Skeletal muscle cell (primary cell): ENCODE measurements around the gene KIF17.
"Not testable (repeated sequence)": the region's sequence is repeated elsewhere in the genome, so short reads cannot be mapped to it uniquely, and the experiment has no call there.

ENCODE experiments used
- DNase-seq: peaks from one replicate; pipeline ENCODE4 v3.0.0-alpha.2; 2010; ENCODE audit warnings: low read depth
- H3K4me3 ChIP-seq: 2 replicates; pipeline ENCODE4 v1.5.1; 2011; ENCODE audit warnings: low read depth, mild to moderate bottlenecking, control low read depth, low read length, moderate library complexity

KIF17 gene

GRCh38 chr1:20696397-20697333, 21.1 kb downstream of the KIF17 start:
- H3K4me3 ChIP-seq: peak overlapping the region; percentile 59
- DNase-seq: peak; percentile 73

- no peak for DNase-seq
- no peak overlapping the region for H3K4me3 ChIP-seq
Observed at GRCh38 chr1:20695515-20695914, 22.3 kb downstream of the KIF17 start.

- DNase-seq: no peak
- no peak overlapping the region for H3K4me3 ChIP-seq
Observed at GRCh38 chr1:20693623-20694022, 24.2 kb downstream of the KIF17 start.

- H3K4me3 ChIP-seq: no peak overlapping the region
- no peak for DNase-seq
Observed at GRCh38 chr1:20691872-20692271, 25.9 kb downstream of the KIF17 start.

- no peak for DNase-seq
- H3K4me3 ChIP-seq: no peak overlapping the region
Observed at GRCh38 chr1:20689645-20690056, 28.2 kb downstream of the KIF17 start.

GRCh38 chr1:20686883-20687725, 30.7 kb downstream of the KIF17 start:
- no peak overlapping the region for H3K4me3 ChIP-seq
- DNase-seq: no peak

- no peak overlapping the region for H3K4me3 ChIP-seq
- DNase-seq: no peak
Observed at GRCh38 chr1:20685741-20686140, 32.1 kb downstream of the KIF17 start.

- no peak for DNase-seq
Observed at GRCh38 chr1:20685099-20685662, 32.6 kb downstream of the KIF17 start.

GRCh38 chr1:20684651-20685050, 33.2 kb downstream of the KIF17 start:
- no peak for DNase-seq
- no peak overlapping the region for H3K4me3 ChIP-seq

More at GRCh38 chr1:20685099-20685662, 32.6 kb downstream of the KIF17 start:
- no peak overlapping the region for H3K4me3 ChIP-seq

GRCh38 chr1:20684050-20684620, 33.7 kb downstream of the KIF17 start:
- no peak overlapping the region for H3K4me3 ChIP-seq
- DNase-seq: no peak

GRCh38 chr1:20683614-20684013, 34.2 kb downstream of the KIF17 start:
- no peak for DNase-seq
- no peak overlapping the region for H3K4me3 ChIP-seq

- DNase-seq: no peak
- H3K4me3 ChIP-seq: no peak overlapping the region
Observed at GRCh38 chr1:20682571-20683236, 35.1 kb downstream of the KIF17 start.

- no peak overlapping the region for H3K4me3 ChIP-seq
- DNase-seq: no peak
Observed at GRCh38 chr1:20681999-20682398, 35.8 kb downstream of the KIF17 start.

- H3K4me3 ChIP-seq: no peak overlapping the region
- no peak for DNase-seq
Observed at GRCh38 chr1:20680269-20680668, 37.5 kb downstream of the KIF17 start.

- no peak for DNase-seq
- no peak overlapping the region for H3K4me3 ChIP-seq
Observed at GRCh38 chr1:20678599-20678998, 39.2 kb downstream of the KIF17 start.

- not testable (repeated sequence) for DNase-seq, H3K4me3 ChIP-seq
Observed at GRCh38 chr1:20673626-20674025, 44.2 kb downstream of the KIF17 start.

GRCh38 chr1:20672265-20672632, 45.6 kb downstream of the KIF17 start:
- no peak overlapping the region for H3K4me3 ChIP-seq
- no peak for DNase-seq

GRCh38 chr1:20670936-20671335, 46.9 kb downstream of the KIF17 start:
- no peak for DNase-seq
- no peak overlapping the region for H3K4me3 ChIP-seq

GRCh38 chr1:20668581-20668980, 49.2 kb downstream of the KIF17 start:
- no peak for DNase-seq

More at GRCh38 chr1:20668581-20668980, 49.2 kb downstream of the KIF17 start:
- H3K4me3 ChIP-seq: no peak overlapping the region
